HG03432 (cell line): Measurements from ENCODE around the gene CDH8.

Source experiments
- ATAC-seq: cut with Tn5 transposase; IDR thresholded peaks from one replicate; pipeline ENCODE4 v1.9.1; 2021; ENCODE audit warnings: mild to moderate bottlenecking, moderate library complexity; ENCODE audit not compliant: unreplicated experiment

The CDH8 gene

GRCh38 chr16:62033065-62033464 is 3.2 kb downstream of the CDH8 start:
- no peak for ATAC-seq

GRCh38 chr16:62029947-62030346 is 6.3 kb downstream of the CDH8 start:
- ATAC-seq: no peak

GRCh38 chr16:62022688-62023087 is 13.6 kb downstream of the CDH8 start:
- no peak for ATAC-seq

- ATAC-seq: no peak
Measured at GRCh38 chr16:62021161-62021581, 15.1 kb downstream of the CDH8 start.

- ATAC-seq: no peak
Measured at GRCh38 chr16:62020681-62021080, 15.6 kb downstream of the CDH8 start.

- no peak for ATAC-seq
Measured at GRCh38 chr16:62019851-62020250, 16.4 kb downstream of the CDH8 start.

- ATAC-seq: no peak
Measured at GRCh38 chr16:62018301-62019060, 17.8 kb downstream of the CDH8 start.

- ATAC-seq: no peak
Measured at GRCh38 chr16:62014319-62014923, 21.8 kb downstream of the CDH8 start.

GRCh38 chr16:62010186-62010585 is 26.1 kb downstream of the CDH8 start:
- ATAC-seq: no peak

GRCh38 chr16:61998460-61998859 is 37.8 kb downstream of the CDH8 start:
- no peak for ATAC-seq

- no peak for ATAC-seq
Measured at GRCh38 chr16:61993108-61993507, 43.1 kb downstream of the CDH8 start.

- ATAC-seq: peak; percentile 71
Measured at GRCh38 chr16:61987474-61988012, 48.7 kb downstream of the CDH8 start.

GRCh38 chr16:61969077-61969382 is 67.2 kb downstream of the CDH8 start:
- ATAC-seq: no peak

- no peak for ATAC-seq
Measured at GRCh38 chr16:61968242-61969076, 67.8 kb downstream of the CDH8 start.

GRCh38 chr16:61957075-61957855 is 79.0 kb downstream of the CDH8 start:
- no peak for ATAC-seq

GRCh38 chr16:61952841-61953240 is 83.4 kb downstream of the CDH8 start:
- no peak for ATAC-seq

- no peak for ATAC-seq
Measured at GRCh38 chr16:61948414-61948813, 87.8 kb downstream of the CDH8 start.

GRCh38 chr16:61946019-61946418 is 90.2 kb downstream of the CDH8 start:
- ATAC-seq: no peak

GRCh38 chr16:61945511-61945910 is 90.7 kb downstream of the CDH8 start:
- ATAC-seq: no peak

- ATAC-seq: no peak
Measured at GRCh38 chr16:61944004-61944403, 92.2 kb downstream of the CDH8 start.

GRCh38 chr16:61940611-61941010 is 95.6 kb downstream of the CDH8 start:
- ATAC-seq: no peak
